ENCODE measurements around the gene PRRC2B.

PRRC2B gene

GRCh38 chr9:131409458-131409992 lies 15.6 kb downstream of the PRRC2B start:
- DNase-seq (ENCODE audit: low spot score), result no peak

- no peak for DNase-seq (ENCODE audit: low spot score)
Observed at GRCh38 chr9:131410044-131410491, 16.2 kb downstream of the PRRC2B start.

- no peak for DNase-seq (ENCODE audit: low spot score)
Observed at GRCh38 chr9:131411719-131412681, 18.1 kb downstream of the PRRC2B start.

- DNase-seq (ENCODE audit: low spot score), result no peak
Observed at GRCh38 chr9:131416509-131416908, 22.6 kb downstream of the PRRC2B start.

GRCh38 chr9:131417264-131418142 lies 23.6 kb downstream of the PRRC2B start:
- no peak for DNase-seq (ENCODE audit: low spot score)

- peak; percentile 39 for DNase-seq (ENCODE audit: low spot score)
Observed at GRCh38 chr9:131418143-131419025, 24.5 kb downstream of the PRRC2B start.

GRCh38 chr9:131419026-131419614 lies 25.2 kb downstream of the PRRC2B start:
- no peak for DNase-seq (ENCODE audit: low spot score)

GRCh38 chr9:131419716-131420115 lies 25.8 kb downstream of the PRRC2B start:
- DNase-seq (ENCODE audit: low spot score), result no peak

GRCh38 chr9:131420980-131421624 lies 27.2 kb downstream of the PRRC2B start:
- DNase-seq (ENCODE audit: low spot score), result no peak

- no peak for DNase-seq (ENCODE audit: low spot score)
Observed at GRCh38 chr9:131421691-131422090, 27.8 kb downstream of the PRRC2B start.

GRCh38 chr9:131422241-131422792 lies 28.4 kb downstream of the PRRC2B start:
- DNase-seq (ENCODE audit: low spot score), result no peak

- peak; percentile 23 for DNase-seq (ENCODE audit: low spot score)
Observed at GRCh38 chr9:131423171-131423581, 29.3 kb downstream of the PRRC2B start.

GRCh38 chr9:131426545-131426944 lies 32.7 kb downstream of the PRRC2B start:
- no peak for DNase-seq (ENCODE audit: low spot score)

GRCh38 chr9:131429121-131430012 lies 35.5 kb downstream of the PRRC2B start:
- no peak for DNase-seq (ENCODE audit: low spot score)

GRCh38 chr9:131432050-131432449 lies 38.2 kb downstream of the PRRC2B start:
- no peak for DNase-seq (ENCODE audit: low spot score)

GRCh38 chr9:131432597-131433301 lies 38.9 kb downstream of the PRRC2B start:
- DNase-seq (ENCODE audit: low spot score), result no peak

GRCh38 chr9:131433302-131433854 lies 39.5 kb downstream of the PRRC2B start:
- no peak for DNase-seq (ENCODE audit: low spot score)

GRCh38 chr9:131434673-131435072 lies 40.8 kb downstream of the PRRC2B start:
- no peak for DNase-seq (ENCODE audit: low spot score)

Measured in SW480 (cell line).